GM12872 (cell line): ENCODE data around the gene RFLNA.

Experiments used
- TF ChIP-seq, protein P1 (sequence below): IDR thresholded peaks from 3 replicates; pipeline ENCODE4 v1.5.1; 2011; ENCODE audit warnings: low read depth, mild to moderate bottlenecking, low read length, moderate library complexity; ENCODE audit not compliant: insufficient read depth

The RFLNA gene

DNA sequence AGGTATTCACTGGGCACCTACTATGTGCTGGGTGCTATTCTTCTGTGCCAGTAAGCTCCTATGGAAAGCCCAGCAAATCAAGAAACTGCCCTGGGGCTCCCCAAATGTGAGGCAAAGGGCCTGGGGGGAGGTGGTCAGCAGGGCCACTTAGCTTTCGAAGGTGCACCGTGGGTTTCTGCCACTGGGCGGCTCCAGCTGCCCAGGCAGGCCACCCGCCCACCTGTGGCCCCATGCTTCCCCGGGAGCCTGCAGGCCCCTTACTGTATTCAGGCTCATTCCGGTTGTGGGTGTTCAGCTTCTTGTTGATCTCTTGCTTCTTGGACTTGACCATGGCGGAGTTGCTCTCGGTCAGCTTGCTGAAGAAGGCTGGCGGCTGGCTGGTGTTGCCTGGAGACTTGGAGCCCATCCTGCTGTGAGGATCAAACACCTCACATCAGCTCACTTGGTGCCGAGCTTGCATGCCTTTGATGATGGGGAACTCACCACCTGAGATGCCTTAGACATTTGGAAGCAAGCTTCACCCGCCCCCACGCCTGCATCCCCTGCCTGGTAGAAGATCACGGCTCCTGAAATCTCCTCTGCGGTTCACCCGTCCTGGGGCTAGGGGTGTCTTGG, 37.3 kb downstream of the RFLNA start:
- TF ChIP-seq, protein P1, sequence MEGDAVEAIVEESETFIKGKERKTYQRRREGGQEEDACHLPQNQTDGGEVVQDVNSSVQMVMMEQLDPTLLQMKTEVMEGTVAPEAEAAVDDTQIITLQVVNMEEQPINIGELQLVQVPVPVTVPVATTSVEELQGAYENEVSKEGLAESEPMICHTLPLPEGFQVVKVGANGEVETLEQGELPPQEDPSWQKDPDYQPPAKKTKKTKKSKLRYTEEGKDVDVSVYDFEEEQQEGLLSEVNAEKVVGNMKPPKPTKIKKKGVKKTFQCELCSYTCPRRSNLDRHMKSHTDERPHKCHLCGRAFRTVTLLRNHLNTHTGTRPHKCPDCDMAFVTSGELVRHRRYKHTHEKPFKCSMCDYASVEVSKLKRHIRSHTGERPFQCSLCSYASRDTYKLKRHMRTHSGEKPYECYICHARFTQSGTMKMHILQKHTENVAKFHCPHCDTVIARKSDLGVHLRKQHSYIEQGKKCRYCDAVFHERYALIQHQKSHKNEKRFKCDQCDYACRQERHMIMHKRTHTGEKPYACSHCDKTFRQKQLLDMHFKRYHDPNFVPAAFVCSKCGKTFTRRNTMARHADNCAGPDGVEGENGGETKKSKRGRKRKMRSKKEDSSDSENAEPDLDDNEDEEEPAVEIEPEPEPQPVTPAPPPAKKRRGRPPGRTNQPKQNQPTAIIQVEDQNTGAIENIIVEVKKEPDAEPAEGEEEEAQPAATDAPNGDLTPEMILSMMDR, result peak; percentile 42

DNA sequence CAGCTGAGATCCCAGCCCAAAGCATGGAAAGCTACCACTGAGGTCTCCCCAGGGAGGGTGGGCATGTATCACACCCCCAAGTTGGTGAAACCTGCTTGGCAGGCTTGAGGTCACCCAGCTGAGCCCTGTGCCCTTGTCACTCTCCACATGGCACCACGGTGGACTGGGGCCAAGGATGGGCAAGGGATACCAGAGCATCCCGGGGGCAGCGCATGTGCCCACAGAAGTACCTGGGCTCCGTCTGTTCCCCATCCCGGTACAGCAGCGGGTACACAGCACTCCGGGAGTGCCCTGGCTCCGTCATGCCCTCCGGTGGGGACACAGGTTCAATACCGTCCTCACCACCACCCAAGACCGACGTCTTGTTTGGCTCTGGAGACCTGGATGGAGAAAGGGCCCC, 38.0 kb downstream of the RFLNA start:
- TF ChIP-seq, protein P1, result no peak

DNA sequence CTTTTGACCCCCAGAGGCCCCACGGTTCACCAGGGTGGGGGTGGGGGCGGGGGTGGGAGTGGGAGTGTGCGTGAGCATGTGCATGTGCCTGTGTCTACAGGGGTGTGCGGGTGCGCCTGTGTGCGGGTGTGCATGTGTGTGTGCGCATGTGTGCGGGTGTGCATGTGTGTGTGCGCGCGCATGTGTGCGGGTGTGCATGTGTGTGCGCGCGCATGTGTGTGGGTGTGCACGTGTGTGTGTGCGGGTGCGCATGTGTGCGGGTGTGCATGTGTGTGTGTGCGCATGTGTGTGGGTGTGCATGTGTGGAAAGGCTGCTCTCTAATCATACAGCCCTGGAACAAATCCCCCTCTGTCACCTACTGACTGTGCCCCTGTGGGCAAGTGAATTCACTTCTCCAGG, 38.8 kb downstream of the RFLNA start:
- TF ChIP-seq, protein P1, result no peak

DNA sequence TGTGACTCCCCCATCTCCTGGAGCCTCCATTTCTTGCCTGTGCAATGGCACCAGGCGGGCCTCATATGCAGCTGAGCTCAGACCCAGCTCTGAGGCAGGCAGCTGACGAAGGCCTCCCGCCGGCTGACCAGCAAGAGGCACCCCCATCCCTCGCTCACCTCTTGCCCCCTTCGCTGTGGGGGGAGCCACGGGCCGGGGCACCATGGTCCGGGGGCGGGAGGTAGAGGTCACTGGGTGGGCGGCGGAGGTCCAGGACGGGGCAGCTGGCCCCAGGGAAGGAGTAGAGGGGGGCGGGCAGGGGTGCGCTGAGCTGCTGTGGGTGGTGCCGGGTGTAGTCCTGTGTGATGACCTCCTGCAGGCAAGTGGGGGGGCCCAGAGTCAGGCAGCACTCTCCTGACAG, 39.4 kb downstream of the RFLNA start:
- TF ChIP-seq, protein P1, result no peak

DNA sequence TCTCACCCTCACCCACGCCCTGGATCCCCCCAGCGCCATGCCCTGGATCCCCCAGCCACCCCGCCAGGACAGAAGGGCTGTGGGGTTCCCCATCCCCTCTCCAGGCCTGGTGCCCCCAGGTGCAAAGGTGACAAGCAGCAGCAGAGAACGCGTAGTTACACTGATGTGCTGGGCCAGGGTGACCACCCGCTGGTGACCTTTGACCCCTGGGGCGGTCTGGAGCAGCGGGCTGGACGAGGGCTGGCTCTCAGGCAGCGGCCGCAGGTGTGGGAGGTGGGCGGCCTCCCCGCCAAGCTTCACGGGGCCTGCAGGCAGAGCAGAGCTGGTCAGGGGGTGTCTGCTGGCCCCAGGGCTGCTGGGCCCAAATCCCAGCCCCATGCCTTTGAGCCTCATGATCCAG, 40.1 kb downstream of the RFLNA start:
- TF ChIP-seq, protein P1, result no peak

DNA sequence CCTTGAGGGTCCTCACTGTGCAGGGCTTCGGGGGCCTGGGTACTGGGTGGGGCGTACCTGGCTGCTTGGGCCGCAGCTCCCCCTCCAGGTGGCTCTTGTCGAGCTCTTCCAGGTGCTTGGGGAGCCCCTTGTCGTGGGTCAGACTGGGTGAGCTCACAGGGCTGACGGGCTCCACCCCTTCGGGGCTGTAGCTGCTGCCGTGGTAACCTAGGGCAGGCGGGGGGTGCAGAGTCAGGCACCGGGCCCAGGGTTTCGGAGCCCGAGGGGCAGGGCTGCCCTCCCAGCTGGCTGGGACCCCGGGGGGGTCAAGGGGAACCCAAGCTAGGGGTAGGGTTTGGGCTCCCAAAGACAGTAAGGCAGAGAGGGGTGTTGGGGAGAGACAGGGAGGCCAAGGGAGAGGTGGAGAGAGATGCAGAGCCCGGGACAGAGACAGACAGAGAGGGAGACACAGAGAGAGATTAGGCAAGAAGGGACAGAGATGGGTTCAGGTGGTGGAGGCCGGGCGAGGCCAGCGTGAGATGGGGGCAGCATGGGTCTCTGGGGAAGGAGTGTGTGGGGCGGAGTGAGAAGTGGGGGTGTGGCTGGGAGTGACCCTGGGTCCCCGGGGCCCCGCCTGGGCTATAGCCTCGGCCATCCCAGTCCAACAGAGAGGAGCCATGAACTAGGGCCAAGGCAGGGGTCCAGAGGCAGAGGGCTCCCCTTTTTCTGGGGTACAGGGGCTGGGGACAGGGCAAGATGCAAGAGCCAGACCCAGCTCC, 40.7 kb downstream of the RFLNA start:
- TF ChIP-seq, protein P1, result no peak

DNA sequence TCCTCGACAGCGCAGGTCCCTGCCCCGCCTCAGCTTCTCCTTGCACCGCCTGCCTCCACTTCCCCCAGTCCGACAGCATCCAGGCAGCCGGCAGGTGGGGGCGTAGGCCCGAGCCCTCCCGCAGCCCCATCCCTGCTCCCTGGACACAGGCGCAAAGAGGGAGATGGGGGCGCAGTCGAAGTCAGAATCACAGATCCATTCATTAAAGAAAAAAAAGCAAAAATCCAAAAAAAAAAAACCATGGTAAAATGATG, 41.2 kb downstream of the RFLNA start:
- TF ChIP-seq, protein P1, result no peak
